Endothelial cell of umbilical vein (primary cell): ENCODE measurements around the gene NOP10. TPM values are rescaled to one million over a fixed set of nuclear protein-coding genes. Genes with fewer than 3 reads are reported as not detected.

Experiments
- BruUV-seq: library from RNA; stranded (reverse); fragments of 400-500 nt; replicated peaks from 2 replicates; lab custom pipeline; 2021; lab: Mats Ljungman, UMichigan
- CTCF ChIA-PET: fragments of 300-600, 350-600 bp; sonication (Branson Sonifier 250); formaldehyde crosslinking; loops from one replicate; lab custom pipeline; 2021; ENCODE audit warnings: antibody characterized with exemption, inconsistent platforms; lab: Charles Lee
- POLR2A ChIA-PET: fragments of 300-600, 350-600 bp; sonication (Branson Sonifier 250); formaldehyde crosslinking; loops from one replicate; lab custom pipeline; 2021; ENCODE audit warnings: antibody characterized with exemption, inconsistent platforms; lab: Charles Lee
- DNase-seq: peaks from one replicate; pipeline ENCODE4 v3.0.0-alpha.2; 2011; ENCODE audit warnings: low read depth, low spot score
- FAIRE-seq: peaks from 2 replicates; lab custom pipeline; 2011; peaks lifted over from hg19 to GRCh38; lab: Jason Lieb, UNC
- H2AFZ ChIP-seq: 2 replicates; pipeline ENCODE4 v1.6.0; 2012; ENCODE audit warnings: low read depth, low read length, control low read depth, inconsistent platforms
- H3K27ac ChIP-seq: 2 replicates; pipeline ENCODE4 v1.5.1; 2011; ENCODE audit warnings: low read depth, mild to moderate bottlenecking, control low read depth, low read length, moderate library complexity; ENCODE audit not compliant: insufficient read depth
- H3K27me3 ChIP-seq, 2 experiments: 2 replicates each; pipeline versions ENCODE4 v1.6.0 to v1.6.1; 2011; ENCODE audit warnings: low read length in 2 of 2, mixed read lengths in 1 of 2; ENCODE audit not compliant: control insufficient read depth in 2 of 2, insufficient read depth in 2 of 2
- H3K36me3 ChIP-seq, 2 experiments: 2 replicates in 1 of 2; 3 replicates in 1 of 2; pipeline ENCODE4 v1.5.1; 2011; ENCODE audit warnings: low read length in 2 of 2, mild to moderate bottlenecking in 1 of 2, moderate library complexity in 1 of 2; ENCODE audit not compliant: control insufficient read depth in 2 of 2, insufficient read depth in 2 of 2; ENCODE audit errors: extremely low read depth in 1 of 2
- H3K4me1 ChIP-seq: 3 replicates; pipeline ENCODE4 v1.5.1; 2011; ENCODE audit warnings: mild to moderate bottlenecking, low read length; ENCODE audit not compliant: control insufficient read depth, insufficient read depth; ENCODE audit errors: extremely low read depth
- H3K4me2 ChIP-seq: 2 replicates; pipeline ENCODE4 v1.6.1; 2011; ENCODE audit warnings: low read length, control low read depth, mixed read lengths; ENCODE audit not compliant: insufficient read depth
- H3K4me3 ChIP-seq, 3 experiments: fragments of 200-600 bp in 1 of 3; sonication (generic), shearing (Covaris generic) in 1 of 3; replicated peaks in 1 of 3; 2 replicates each; pipeline ENCODE4 v1.5.1; 2011 to 2016; ENCODE audit warnings: control low read depth in 3 of 3, low read length in 3 of 3, mild to moderate bottlenecking in 2 of 3, inconsistent platforms in 1 of 3, low read depth in 1 of 3, moderate library complexity in 1 of 3; ENCODE audit not compliant: insufficient read depth in 1 of 3
- H3K79me2 ChIP-seq: 2 replicates; pipeline ENCODE4 v1.6.0; 2012; ENCODE audit warnings: low read length, inconsistent platforms; ENCODE audit not compliant: control insufficient read depth, insufficient read depth
- H3K9ac ChIP-seq: replicated peaks from 2 replicates; pipeline ENCODE3; 2011; ENCODE audit warnings: low read length, control low read depth; ENCODE audit not compliant: insufficient read depth; ENCODE audit errors: extremely low read depth
- H3K9me1 ChIP-seq: replicated peaks from 3 replicates; pipeline ENCODE4 v1.6.0; 2011; ENCODE audit warnings: mild to moderate bottlenecking, low read length; ENCODE audit not compliant: control insufficient read depth, insufficient read depth; ENCODE audit errors: extremely low read depth
- H3K9me3 ChIP-seq: replicated peaks from 2 replicates; pipeline ENCODE4 v1.5.1; 2012; ENCODE audit warnings: low read length, inconsistent platforms; ENCODE audit not compliant: control insufficient read depth, insufficient read depth
- H4K20me1 ChIP-seq: replicated peaks from 2 replicates; pipeline ENCODE3; 2011; ENCODE audit warnings: mild to moderate bottlenecking, low read length; ENCODE audit not compliant: control insufficient read depth, insufficient read depth; ENCODE audit errors: extremely low read depth
- CTCF ChIP-seq, 2 donors: IDR thresholded peaks; 1 replicate in 1 of 2; 2 replicates in 1 of 2; pipeline ENCODE4 v1.5.1; 2011; ENCODE audit warnings: low read length in 2 of 2, mild to moderate bottlenecking in 2 of 2, moderate library complexity in 2 of 2, control low read depth in 1 of 2, inconsistent platforms in 1 of 2, low read depth in 1 of 2; ENCODE audit not compliant: insufficient read depth in 1 of 2; ENCODE audit errors: extremely low read depth in 1 of 2
- EZH2 ChIP-seq: IDR thresholded peaks from 2 replicates; pipeline ENCODE4 v1.6.1; 2012; ENCODE audit warnings: borderline replicate concordance, low read depth, mild to moderate bottlenecking, moderate library complexity, low read length, inconsistent platforms; ENCODE audit not compliant: severe bottlenecking
- FOS ChIP-seq: IDR thresholded peaks from 2 replicates; pipeline ENCODE4 v1.6.1; 2011; ENCODE audit warnings: mild to moderate bottlenecking, low read length, moderate library complexity, borderline replicate concordance; ENCODE audit not compliant: insufficient read depth
- GATA2 ChIP-seq: IDR thresholded peaks from 2 replicates; pipeline ENCODE4 v1.7.0; 2011; ENCODE audit warnings: low read depth, mild to moderate bottlenecking, moderate library complexity, mixed read lengths, low read length; ENCODE audit not compliant: insufficient read length, insufficient read depth
- JUN ChIP-seq: IDR thresholded peaks from 2 replicates; pipeline ENCODE4 v1.6.1; 2011; ENCODE audit warnings: borderline replicate concordance, low read depth; ENCODE audit not compliant: insufficient read length, insufficient read depth
- MAX ChIP-seq: IDR thresholded peaks from 2 replicates; pipeline ENCODE4 v1.6.1; 2011; ENCODE audit not compliant: insufficient read depth, insufficient read length
- MYC ChIP-seq: IDR thresholded peaks from one replicate; pipeline ENCODE4 v1.6.1; 2011; ENCODE audit warnings: mild to moderate bottlenecking, low read depth, low read length
- POLR2A ChIP-seq: IDR thresholded peaks from 2 replicates; pipeline ENCODE4 v1.6.1; 2012; ENCODE audit warnings: low read depth, mild to moderate bottlenecking, control low read depth, low read length
- POLR2AphosphoS5 ChIP-seq: IDR thresholded peaks from 2 replicates; pipeline ENCODE4 v1.6.1; 2012; ENCODE audit warnings: low read depth, mild to moderate bottlenecking, control low read depth, low read length, moderate library complexity; ENCODE audit not compliant: insufficient read depth
- dilution Hi-C: fragments of 300-500 bp; cut with MboI; formaldehyde crosslinking; loops from one replicate; pipeline ENCODE4 v1.15.0; 2019; ENCODE audit warnings: low sequenced_read_pairs; ENCODE audit not compliant: extremely low pct_ligation_motif_present
- intact Hi-C: fragments of 100-400 bp; cut with micrococcal nuclease; formaldehyde crosslinking; loops from one replicate; pipeline ENCODE4 v1.10.0; 2022
- polyA plus RNA-seq, 4 experiments: library from polyadenylated mRNA; depleted of rRNA in 3 of 4; stranded (reverse) in 3 of 4; unstranded in 1 of 4; fragments of >200 nt; gene quantifications; 2 replicates each; pipeline versions ENCODE4 v1.2.1 to v1.2.3, GENCODE V29; 2011 to 2012; ENCODE audit warnings: missing spikeins in 1 of 4
- total RNA-seq: library from RNA; stranded (reverse); gene quantifications from 2 replicates; pipeline ENCODE4 v1.2.3, GENCODE V29; 2021

Gene NOP10
- total and polyA plus RNA-seq, 2 donors (not counting 3 experiments of a cell fraction or from before 2014, with no cell fraction given), result 225 to 710 TPM

GRCh38 chr15:34366271-34367065 lies 23.5 kb upstream of the NOP10 start:
- peak overlapping the region; percentile 60 for H3K9ac ChIP-seq
- intact Hi-C loops, result loop anchor here (1.0 to 2.0 kb wide), 9 partner anchors 23 to 304 kb away; partner anchors contain the start of genes GOLGA8A, GOLGA8B, KATNBL1 and NOP10

More at GRCh38 chr15:34366271-34367065, 23.5 kb upstream of the NOP10 start:
- Histone ChIP-seq H3K27ac (no peak overlapping the region), H4K20me1 (no peaks in the 10 kb centered on the region), H3K4me2 (peak overlapping the region; percentile 80), H3K9me3 (no peaks in the 10 kb centered on the region), H3K27me3 (no peaks in the 10 kb centered on the region), H3K36me3 (peaks cover 0 to 2% of the 10 kb centered on the region in 2 experiments), H2AFZ (peak overlapping the region; percentile 97), H3K4me3 (peak overlapping the region; percentile 79 to 94 (median 83)), H3K9me1 (no peaks in the 10 kb centered on the region), H3K79me2 (peaks cover 16% of the 10 kb centered on the region), H3K4me1 (peaks cover 22% of the 10 kb centered on the region)
- dilution Hi-C loops, result no loop called here
- TF ChIP-seq MAX (no peak), POLR2AphosphoS5 (no peak), EZH2 (no peak), CTCF (IDR thresholded peaks at IDR 0.05; ENCODE audit: extremely low read depth in 1 of 2, insufficient read depth in 1 of 2, low read depth in 1 of 2, low read length in 2 of 2) (no peak), FOS (no peak), GATA2 (no peak), JUN (no peak), POLR2A (no peak), MYC (no peak)
- ChIA-PET CTCF (interaction anchor here (0.6 to 4.4 kb wide), 25 partner anchors 8 to 304 kb away, joined by 3 to 94 read pairs (median 7); partner anchors contain the start of genes EMC4, EMC7, KATNBL1 and NOP10), POLR2A (interaction anchor here (0.7 kb wide), 1 partner anchor 29 kb away, joined by 3 read pairs; the partner anchor contains the start of gene SLC12A6)
- peak; percentile 34 for DNase-seq
- FAIRE-seq, result peak; percentile 72
- BruUV-seq, result no TSS peak
